ENCODE measurements around the gene SLC25A20.
"Not testable (repeated sequence)": the region's sequence is repeated elsewhere in the genome, so short reads cannot be mapped to it uniquely, and the experiment has no call there.

Gene SLC25A20

DNA sequence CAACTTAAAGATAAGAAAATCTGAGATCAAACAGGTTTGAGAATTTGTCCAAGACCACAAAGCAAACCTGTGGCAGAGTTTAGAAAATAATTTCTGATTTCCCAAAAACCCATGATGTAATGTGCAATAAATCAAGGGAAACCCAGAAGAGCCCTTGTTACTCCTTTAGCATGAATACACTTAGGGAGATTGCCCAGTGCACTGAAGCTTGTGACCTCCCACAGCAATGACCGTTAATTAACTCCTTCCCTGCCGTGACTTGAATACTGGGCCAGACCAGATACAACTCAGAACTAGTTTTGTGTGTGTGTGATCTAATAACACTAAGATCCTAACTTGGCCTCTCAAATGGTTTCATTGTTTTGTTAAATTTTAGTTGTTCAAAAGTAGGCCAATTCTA, 53.5 kb downstream of the SLC25A20 start:
- no peak overlapping the region for H3K27ac ChIP-seq
- TF ChIP-seq ZFX (IDR thresholded peaks at IDR 0.05): no peak

DNA sequence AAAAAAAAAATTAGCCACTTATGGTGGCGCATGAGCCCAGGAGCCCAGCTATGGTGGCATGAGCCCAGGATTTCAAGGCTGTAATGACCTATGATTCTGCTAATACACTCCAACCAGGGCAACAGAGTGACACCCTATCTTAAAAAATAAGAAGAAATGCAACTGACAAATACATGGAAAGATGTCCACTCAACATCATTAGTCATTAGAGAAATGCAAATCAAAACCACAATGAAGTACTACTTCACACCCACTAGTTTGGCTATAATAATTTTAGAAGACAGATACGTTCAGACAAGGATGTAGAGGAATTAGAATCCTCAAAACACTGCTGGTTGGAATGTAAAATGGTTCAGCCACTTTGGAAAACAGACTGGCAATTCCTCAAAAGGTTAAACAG, 61.5 kb downstream of the SLC25A20 start:
- TF ChIP-seq, protein P1, sequence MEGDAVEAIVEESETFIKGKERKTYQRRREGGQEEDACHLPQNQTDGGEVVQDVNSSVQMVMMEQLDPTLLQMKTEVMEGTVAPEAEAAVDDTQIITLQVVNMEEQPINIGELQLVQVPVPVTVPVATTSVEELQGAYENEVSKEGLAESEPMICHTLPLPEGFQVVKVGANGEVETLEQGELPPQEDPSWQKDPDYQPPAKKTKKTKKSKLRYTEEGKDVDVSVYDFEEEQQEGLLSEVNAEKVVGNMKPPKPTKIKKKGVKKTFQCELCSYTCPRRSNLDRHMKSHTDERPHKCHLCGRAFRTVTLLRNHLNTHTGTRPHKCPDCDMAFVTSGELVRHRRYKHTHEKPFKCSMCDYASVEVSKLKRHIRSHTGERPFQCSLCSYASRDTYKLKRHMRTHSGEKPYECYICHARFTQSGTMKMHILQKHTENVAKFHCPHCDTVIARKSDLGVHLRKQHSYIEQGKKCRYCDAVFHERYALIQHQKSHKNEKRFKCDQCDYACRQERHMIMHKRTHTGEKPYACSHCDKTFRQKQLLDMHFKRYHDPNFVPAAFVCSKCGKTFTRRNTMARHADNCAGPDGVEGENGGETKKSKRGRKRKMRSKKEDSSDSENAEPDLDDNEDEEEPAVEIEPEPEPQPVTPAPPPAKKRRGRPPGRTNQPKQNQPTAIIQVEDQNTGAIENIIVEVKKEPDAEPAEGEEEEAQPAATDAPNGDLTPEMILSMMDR (conservative IDR thresholded peaks at IDR 0.05): no peak
- no peak for TF ChIP-seq ZFX (IDR thresholded peaks at IDR 0.05)
- H3K27ac ChIP-seq: no peak overlapping the region

DNA sequence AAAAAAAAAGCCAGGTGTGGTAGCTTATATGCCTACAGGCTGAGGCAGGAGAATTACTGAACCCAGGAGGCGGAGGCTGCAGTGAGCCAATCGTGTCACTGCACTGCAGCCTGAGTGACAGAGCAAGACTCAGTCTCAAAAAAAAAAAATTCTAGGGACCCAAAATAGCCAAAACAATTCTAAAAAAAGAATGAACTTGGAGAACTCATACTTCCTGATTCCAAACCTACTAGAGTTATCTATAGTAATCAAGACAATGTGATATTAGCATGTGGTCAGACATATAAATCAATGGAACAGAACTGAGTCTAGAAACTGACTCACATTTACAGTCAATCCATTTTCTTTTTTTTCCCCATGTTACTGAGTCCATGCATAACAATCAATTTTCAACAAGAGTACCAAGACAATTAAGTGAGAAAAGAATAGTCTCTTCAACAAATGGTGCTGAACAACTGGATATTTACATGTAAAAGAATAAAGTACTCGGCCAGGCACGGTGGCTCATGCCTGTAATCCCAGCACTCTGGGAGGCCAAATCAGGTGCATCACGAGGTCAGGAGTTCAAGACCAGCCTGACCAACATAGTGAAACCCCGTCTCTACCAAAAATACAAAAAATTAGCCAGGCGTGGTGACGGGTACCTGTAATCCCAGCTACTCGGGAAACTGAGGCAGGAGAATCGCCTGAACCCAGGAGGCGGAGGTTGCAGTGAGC, 62.9 kb downstream of the SLC25A20 start:
- no peak overlapping the region for H3K27ac ChIP-seq
- no peak for TF ChIP-seq ZFX (IDR thresholded peaks at IDR 0.05)
- TF ChIP-seq, protein P1 (conservative IDR thresholded peaks at IDR 0.05): no peak

DNA sequence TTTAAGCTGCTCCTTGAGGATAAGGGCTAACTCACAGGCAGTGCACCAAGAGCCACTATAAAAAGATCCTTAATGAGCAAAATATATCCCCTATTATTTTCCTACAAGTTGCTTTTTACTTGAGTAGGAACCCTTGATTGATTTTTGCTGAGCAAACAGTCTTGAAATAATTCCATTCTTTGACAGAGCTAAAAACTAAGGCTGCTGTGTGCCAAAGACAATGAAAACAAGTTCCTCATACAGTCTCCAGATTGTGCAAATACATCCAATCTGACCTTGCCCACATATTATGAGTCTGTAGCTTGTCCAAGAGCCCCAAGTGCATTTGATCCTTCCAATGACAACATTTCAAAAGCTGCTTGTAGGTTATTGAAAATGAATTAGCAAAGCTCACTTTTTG, 66.0 kb downstream of the SLC25A20 start:
- TF ChIP-seq ZFX (IDR thresholded peaks at IDR 0.05): no peak
- TF ChIP-seq, protein P1 (conservative IDR thresholded peaks at IDR 0.05): no peak
- H3K27ac ChIP-seq: no peak overlapping the region

DNA sequence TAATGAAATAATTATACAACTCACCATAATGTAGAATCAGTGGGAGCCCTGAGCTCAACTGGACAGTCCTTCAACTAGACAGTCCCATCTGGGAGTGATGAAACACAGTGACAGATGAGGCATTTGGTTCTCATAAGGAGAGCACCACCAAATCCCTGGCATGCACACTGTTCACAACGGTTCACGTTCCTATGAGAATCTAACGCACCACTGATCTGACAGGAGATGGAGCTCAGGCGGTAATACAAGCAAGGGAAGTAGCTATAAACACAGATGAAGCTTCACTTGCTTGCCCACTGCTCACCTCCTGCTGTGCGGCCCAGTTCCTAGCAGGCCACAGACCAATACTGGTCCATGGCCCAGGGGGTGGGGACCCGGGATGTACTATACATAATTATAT, 68.0 kb downstream of the SLC25A20 start:
- H3K27ac ChIP-seq: no peak overlapping the region
- TF ChIP-seq ZFX (IDR thresholded peaks at IDR 0.05): no peak
- TF ChIP-seq, protein P1 (conservative IDR thresholded peaks at IDR 0.05): no peak

DNA sequence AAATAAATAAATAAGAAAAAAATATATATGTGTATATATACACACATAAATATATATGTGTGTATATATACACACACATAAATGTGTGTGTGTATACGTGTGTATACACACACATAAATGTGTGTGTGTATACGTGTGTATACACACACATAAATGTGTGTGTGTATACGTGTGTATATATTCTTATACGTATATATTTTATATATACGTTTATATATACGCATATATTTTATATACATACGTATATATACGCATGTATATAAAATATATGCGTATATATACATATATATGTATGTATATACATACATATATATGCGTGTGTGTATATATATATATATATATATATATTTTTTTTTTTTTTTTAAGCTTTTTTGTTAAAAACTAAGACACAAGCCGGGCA, 69.2 kb downstream of the SLC25A20 start:
- H3K27ac ChIP-seq: not testable (repeated sequence)

DNA sequence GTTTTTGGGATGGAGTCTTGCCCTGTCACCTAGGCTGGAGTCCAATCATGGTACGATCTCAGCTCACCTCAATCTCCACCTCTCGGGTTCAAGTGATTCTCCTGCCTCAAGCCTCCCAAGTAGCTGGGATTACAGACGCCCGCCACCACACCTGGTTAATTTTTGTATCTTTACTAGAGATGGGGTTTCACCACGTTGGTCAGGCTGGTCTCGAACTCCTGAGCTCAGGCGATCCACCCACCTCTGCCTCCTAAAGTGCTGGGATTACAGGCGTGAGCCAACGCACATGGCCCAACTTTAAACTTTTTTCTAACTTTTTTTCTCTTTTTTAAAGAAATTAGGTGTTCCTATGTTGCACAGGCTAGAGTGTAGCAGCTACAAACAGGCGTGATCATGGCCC, 70.8 kb downstream of the SLC25A20 start:
- H3K27ac ChIP-seq: not testable (repeated sequence)

DNA sequence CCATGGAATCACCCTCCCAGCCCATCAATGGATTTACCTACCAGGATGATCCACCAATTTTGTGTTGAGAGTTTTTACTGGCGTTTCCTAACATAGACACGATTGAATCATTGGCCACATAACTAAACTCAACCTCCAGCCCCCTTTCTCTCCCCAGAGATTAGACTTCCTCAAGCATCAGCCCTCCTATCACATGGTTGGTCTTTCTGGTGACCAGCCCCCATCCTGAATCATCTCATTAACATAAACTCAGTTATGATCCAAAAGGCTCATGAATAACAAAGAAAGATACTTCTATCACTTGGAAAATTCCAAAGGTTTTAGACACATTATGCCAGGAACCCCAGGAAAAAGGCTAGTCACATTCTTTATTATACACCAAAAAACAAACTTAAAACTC, 72.2 kb downstream of the SLC25A20 start:
- H3K27ac ChIP-seq: no peak overlapping the region
- TF ChIP-seq, protein P1 (conservative IDR thresholded peaks at IDR 0.05): no peak
- no peak for TF ChIP-seq ZFX (IDR thresholded peaks at IDR 0.05)

DNA sequence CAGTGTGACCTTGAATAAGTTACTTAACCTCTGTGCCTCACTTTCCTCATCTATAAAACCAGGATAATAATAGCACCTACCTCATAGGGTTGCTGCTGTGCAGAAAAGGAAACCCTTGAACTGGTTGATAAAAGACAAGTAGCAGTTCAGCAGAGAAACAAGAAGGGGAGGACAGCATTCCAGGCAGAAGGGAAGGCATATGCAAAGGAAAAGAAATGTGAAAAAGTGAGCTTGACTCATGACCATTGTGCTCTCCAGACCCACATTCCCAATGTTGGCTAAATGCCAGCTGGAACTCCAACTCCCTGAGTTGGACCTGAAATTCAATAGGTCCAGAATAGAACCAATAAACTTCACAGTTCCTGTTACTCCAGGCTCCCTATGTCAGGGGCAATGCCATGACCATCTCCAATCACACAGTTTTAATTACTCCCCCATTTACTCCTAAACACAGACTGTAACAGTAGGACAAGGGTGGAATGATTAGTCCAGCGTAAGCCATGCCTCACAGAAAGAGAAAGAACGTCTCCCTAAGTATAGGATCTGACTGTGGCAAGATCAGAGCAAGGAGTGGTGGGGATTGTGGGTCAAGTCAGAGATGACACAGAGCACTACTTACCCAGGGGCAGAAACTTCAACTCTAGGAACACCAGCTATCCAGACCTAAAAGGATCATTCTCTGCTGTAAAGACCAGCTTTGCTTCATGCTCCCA, 77.9 kb downstream of the SLC25A20 start:
- TF ChIP-seq ZFX (IDR thresholded peaks at IDR 0.05): no peak
- TF ChIP-seq, protein P1 (conservative IDR thresholded peaks at IDR 0.05): no peak
- H3K27ac ChIP-seq: no peak overlapping the region

Data from C4-2B (cell line).